Stimulated activated CD8-positive, alpha-beta memory T cell treated with anti-CD3 and anti-CD28 coated beads, Interleukin-12 subunit alpha, Interleukin-12 subunit beta, amount 100 ng/mL, for 1 hour (primary cell): ENCODE measurements around the gene IMMT.
A peak's percentile ranks its signal among the peaks of the same experiment; 100 is the strongest.
"Not testable (repeated sequence)": the region's sequence is repeated elsewhere in the genome, so short reads cannot be mapped to it uniquely, and the experiment has no call there.

Experiments
- DNase-seq: peaks from one replicate; pipeline ENCODE4 v3.0.0-alpha.2; 2020; ENCODE audit warnings: low read depth

IMMT gene

DNA sequence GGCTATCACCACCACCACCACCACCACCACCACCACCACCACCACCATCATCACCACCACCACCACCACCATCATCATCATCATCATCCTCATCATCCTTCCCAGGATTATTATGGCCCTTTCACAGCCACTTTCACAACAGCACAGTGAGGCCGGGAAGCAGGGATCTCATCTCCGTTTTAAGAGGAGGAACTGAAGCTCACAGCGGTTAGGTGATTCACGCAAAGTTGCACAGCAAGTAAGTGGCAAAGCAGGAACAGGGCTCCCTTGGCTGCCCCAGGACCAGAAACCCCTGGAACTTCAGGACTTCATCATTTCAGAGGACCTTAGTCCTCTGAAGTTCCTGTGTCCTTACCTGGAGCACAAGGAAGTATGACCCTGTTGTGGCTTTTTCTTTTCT lies 30.8 kb upstream of the IMMT start:
- no peak for DNase-seq

DNA sequence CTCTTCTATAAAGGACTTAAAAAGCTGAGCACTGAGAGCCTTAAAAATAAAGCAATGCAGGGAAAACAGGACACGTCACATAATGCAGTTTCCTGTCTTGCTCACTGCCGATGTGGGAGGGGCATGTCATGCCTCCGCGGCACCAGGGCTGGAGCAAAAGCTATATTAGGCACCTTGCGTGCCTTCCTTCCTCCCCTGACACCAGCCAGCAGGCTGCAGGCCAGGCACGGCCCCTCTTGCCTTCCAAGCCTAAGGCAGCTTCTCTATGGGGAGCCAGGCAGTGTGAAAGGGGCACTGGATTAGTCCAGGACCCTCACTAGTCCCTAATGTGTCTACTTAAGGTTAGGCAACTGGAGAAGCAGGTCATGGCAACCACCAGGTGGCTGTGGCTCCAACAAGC lies 30.3 kb upstream of the IMMT start:
- no peak for DNase-seq

DNA sequence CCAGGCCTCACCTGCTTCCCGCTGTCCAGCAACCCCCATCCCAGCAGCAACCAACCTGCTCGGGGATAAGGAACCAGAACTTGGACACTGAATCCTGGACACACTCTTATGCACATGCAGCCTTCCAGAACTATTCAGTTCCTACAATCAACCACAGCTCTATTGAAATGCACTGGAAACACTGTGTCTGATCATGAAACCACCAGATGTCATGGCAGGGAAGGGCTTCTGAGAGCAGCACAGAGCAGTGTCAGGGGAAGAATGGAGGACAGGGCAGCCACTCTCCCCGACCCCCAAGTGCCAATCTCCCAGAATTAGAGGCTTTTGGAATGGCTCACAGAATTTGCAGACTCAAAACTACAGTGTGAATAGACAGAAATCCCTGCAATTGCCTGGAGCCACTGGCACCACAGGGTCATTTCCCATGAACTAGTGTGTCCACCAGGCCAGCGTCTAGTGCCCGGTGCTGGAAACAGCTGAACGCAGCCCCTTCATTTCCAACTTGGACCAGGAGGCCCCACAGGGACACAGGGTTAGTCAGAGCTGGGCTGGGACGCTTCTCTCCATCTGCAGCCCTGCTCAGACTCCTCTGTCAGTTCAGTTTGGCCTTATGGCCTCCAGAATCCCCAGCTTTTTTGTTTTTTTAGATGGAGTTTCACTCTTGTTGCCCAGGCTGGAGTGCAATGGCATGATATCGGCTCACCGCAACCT lies 29.5 kb upstream of the IMMT start:
- DNase-seq: no peak

DNA sequence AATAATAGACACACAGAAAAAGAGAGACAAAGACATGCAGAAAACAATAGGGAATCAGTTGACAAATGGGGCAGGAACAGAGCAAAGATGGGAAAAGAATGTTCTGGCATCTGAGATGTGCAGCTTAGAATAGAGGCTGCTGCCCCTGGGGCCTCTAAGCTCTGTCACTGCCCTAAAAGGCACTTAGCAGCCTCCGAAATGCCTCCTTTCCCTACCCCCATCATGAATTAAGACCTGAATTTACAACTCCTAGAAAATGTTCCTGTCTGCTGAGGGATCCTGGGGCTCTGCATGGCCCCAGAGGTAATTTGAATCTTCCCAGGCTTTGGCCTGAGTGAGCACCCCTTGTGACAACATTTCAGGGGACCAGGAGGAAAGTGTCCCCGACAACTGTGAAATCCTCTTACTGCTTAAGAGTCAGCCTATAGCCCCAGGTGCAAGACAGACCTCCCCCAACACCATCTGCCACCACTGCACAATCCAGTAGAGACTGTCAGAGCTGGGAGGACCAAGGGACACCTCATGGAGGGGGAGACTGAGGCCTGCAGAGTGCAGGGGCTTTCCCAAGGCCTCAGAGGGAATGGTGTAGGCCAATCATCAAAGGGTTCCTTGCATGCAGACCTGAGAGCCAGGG lies 28.8 kb upstream of the IMMT start:
- DNase-seq: no peak

DNA sequence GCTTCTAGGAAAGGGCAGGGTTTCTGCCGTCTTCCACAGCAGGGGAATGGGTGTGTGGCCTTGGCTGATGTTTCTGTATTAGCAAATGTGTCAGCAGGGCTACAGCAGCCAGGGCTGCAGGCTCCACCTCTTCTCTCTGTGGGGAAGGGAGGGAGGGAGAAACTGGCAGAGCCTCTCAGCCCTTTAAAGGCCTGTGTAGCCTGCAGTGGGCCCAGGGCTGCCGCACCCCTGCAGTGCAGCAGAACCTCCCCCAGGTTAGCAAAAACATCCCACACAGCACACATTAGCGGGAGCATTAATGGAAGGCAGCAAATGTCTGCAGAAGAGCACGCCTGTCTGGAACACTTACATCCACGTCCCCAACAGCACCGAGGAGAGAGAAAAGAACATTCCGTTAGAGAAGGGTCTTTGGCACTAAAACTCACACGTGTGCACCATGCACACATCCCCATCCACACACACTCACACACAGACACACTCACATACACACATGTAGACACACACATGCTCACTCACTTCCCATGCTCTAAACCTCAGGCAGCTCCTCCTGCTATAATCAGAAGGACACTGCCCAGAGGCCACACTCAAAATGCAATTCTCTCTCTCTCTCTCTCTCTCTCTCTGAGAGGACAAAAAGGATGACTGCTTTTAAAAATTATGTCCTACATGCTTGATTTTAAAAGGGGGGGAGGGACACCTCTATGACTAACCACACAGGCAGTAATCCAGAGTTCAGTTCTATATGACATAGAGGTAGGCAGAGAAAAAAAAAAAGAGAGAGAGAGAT lies 28.1 kb upstream of the IMMT start:
- DNase-seq: no peak

DNA sequence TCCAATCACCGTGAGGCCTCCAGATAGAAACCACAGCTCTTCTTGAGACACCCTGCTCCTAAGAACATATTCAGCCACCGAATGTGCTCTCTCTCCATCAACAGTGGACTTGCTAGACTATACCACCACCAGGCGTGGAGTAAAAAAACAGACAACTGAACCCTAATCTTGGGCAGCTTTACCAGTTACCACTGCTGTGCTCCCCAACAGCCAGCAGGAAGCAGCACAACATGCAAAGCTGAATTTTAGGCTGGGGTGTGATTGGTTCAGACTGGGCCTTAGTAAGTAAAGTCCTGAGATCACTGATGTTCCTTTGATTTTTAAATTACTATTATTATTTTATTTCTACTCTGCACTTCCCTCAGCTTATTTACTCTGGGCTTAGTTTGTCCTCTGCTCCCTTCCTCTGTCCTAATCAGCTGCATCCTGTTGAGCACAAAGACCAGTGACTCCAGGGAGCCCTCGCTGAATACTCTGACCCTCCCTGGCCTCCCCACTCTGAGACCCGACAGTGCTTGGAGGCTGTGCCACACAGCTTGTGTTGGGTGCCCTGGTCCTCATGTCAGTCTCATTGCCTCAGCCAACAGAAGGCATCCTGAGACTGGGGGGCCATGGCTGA lies 25.9 kb upstream of the IMMT start:
- peak; percentile 19 for DNase-seq

DNA sequence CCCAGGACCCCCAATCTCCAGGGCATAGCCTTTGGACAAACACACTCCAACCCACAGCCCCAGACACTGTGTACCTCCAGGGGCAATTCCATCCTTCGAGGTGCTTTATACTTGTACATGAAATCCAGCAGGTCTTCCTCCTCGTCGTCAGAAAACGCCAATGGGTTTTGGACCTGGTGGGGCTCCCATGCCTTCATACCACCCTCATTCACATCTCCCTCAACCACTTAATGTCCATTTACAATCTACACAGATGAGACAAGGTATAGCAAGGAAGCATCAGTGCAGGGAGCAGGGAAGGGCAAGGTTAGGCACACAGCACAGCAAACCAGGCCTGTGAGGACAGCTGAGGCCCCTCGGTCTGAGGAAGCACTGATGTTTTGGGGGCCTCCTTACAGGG lies 24.6 kb upstream of the IMMT start:
- DNase-seq: no peak

DNA sequence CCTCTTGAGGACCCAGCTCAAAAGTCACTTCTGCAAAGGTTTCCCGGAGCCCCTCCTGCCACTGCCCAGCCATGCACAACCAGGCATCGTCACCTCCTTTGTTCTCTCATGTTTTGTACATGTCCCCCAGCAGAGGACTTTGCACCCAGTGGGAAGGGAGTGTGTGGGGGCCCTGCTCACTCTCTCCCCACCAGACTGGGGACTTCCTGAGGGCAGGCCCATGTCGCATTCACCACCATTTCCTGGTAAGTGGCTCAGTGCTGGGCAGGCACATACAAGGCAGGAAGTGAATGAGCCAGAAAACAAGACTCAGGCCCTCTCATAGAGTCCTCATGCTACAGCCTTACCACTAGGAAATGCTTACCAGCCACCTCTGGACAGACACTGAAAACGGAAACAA lies 22.9 kb upstream of the IMMT start:
- no peak for DNase-seq

DNA sequence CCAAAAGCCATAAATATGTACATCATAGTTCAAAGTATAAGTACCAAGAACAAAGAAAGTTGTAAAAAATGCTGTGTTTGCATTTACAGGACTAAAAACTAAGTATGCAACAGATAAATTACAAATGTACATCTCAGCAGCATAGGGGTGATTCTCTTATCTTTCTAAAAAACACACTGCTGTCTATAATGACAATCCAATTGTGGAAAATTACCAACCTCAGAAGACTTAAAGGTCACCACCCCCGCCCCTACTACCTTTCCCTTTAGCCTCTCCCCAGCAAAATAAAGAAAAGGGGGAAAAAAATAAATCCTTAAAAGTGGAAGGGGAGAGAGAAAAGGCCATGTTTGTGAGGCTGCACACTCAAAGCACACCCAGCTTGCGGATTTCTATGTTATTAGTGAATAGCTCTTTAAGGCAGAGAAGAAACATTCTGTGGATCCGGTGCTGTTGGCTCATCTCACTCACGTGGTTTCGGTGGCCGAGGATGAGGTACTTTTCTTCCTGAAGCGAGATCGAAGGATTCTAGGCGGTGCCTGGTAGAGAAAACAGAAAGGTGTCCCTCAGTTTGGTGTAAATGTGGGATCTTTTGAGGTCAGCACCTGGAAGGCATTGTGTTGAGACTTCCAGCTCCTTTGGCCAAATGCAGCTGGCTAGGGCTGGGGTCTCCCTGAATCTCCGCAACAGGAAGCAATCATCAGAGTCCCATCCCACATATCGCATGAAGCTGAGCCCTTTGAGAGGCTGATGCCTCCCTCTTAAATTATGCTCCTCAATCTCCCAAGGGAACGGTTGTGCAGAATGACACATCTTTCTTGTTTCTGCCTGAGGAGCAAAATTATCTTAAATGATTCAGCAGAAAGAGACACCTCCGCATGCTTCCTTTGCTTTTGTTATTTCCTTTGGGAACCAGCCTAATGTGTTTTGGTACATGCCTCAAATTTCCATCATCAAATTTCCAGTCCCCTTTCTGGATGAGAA lies 21.6 kb upstream of the IMMT start:
- no peak for DNase-seq

DNA sequence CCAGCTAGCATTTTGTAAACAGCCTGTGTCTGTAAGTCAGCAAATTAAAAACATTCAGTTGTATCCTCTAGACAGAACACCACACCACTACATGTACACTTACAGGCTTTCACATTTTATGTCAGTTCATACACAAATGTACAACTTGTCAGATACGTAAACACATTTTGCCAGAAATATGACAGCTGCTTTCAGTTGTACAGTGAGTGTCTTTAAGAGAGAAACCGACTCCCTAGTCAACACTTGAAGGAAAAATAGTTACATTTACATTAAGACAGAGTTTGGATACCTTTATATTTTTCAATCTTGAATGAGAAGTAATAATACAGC lies 19.2 kb upstream of the IMMT start:
- DNase-seq: no peak

DNA sequence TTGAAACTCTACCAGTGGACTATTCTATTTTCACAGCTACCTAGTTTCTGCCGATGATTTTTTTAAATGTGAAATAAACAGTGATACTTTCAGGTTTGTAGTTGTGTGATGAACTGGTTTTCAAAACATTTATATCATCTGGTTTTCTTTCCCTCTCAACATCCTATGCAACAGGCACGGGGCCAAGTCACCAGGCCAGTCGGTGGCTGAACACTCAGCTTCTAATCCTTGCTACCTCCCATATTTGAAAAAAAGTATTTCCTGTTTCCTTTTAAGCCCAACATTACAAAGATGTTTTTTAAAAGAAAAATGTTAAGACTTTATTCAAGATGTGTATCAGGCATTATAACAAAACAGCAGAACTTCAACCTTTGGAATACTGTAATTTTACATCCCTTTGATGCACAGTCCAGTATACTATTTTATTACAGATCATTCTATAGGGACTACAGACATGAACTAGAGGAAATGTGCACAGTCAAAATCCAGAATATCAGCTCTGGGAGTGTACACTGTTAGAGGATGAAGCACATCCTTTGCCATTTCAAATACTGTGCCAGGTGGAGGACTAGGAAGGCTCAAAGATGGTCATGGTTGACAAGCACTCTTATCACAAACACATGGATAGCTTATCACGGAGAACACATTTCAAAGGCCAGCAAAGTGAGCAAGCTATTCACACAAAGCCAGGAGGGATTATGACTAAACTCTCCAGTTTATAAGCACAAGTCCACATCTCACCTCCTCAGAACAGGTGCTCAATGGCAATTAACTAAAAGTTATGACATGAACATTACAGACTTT lies 18.6 kb upstream of the IMMT start:
- no peak for DNase-seq

DNA sequence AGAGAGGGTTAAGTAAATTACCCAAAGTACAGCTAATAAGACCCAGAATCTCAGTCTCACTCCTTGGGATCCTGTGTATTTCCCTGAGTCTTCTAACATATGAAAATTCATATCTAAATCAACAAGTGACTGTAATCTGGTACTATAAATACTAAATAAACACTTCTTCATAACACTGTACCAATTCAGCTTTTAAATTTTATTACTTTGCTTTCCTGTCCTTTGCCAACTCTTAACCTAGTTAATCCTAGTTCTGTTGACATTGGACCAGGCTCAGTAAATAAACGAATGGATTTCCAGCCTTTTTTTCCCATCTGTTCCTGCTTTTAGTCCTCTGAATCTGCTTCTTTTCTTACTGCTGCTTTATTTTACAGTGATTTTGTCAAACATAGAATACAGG lies 17.8 kb upstream of the IMMT start:
- DNase-seq: no peak

DNA sequence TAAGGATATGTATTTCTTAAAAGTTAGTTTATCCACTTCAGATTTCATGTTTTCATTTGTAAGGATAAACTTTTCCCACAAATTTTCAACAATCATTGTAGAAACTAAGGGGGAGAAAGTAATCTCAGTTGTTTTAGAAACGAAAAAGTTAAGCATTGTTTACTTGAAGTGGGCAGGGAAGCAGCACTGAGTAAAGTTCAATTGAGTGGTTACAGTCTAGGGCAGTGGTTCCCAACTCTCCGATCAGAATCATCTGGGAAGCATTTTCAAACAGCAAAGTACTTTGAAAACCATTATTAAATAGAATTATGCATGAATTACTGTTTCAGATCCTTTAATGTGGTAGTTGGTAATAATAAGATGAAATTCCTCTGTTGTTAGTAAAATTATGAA lies 16.5 kb upstream of the IMMT start:
- no peak for DNase-seq

DNA sequence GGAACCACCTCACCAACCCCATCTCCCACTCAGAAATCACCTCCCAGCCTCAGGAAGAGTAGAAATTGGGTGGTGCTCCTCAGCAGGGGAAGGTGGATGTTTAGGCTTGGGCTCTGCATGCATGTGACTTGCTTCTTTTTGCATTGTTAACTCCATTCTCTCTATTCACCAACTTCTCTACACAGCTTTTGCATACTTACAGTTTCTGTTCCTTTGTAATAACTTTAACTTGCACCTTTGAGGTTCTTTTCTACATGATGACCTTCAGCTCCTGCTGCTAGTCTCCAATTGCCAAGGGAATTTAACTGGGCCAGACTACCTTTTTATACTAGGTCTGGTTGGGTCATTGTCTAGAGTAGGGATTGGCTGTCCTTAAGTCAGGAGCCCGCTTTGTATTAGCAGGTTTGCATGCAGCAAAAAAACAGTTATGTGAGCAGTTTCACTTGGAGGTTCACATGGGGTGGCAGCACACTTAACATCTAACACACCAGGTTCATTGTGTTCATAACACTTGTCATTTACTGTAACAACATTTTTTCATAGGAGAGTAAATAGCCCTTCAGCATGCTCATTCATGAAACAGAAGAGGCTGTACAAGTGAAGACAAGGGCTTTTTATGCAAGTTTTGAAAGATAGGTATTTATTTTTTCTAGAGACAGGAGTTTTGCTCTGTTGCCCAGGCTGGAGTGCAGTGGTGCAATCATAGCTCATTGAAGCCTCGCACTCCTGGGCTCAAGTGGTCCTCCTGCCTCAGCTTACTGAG lies 16.0 kb upstream of the IMMT start:
- DNase-seq: no peak

DNA sequence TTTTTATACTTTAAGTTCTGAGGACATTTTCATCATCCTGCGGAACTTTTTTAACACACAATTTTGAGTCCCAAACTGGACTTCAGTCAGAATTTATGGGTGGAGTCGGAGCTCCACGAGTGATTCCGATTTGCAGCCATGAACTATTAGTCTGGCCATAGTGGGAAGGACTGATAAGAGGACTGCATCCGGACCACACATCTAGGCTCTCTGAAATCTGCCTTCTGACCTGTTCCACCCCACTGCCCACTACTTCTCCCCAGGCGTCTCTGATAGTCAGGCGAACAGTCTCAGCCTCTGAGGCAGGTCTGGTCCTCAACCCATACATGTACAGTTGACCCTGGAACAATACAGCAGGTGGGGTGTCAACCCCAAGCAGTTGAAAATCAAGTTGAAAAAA lies 9.2 kb upstream of the IMMT start:
- DNase-seq: no peak

DNA sequence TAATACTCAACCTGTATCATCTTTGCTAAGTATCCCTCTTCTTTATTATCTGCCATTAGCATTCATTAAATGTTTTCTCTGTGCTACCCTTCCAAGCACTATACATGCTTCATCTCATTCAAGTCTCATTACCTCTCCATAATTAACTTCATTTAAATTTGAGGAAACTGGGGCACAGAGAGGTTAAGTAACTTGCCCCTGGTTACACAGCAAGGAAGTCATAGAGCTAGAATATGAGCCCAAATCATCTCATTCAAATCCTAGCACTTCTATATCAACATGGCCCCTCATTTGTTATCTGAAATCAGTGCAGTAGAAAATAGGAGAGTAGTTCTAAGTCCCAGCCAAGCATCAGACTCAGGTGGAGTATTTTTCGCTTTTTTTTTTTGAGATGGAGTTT lies 8.4 kb upstream of the IMMT start:
- no peak for DNase-seq

DNA sequence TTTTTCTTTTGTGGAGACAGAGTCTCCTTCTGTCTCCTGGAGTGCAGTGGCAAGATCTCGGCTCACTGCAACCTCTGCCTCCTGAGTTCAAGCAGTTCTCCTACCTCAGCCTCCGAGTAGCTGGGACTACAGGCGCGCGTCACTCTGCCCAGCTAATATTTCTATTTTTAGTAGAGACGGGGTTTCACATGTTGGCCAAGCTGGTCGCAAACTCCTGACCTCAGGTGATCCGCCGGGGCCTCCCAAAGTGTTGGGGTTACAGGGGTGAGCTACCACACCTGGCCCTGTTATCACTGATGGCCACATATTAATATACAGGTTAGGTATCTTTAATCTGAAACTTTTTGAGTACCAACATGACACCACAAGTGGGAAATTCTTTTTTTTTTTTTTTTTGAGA lies 7.4 kb upstream of the IMMT start:
- DNase-seq: no peak

DNA sequence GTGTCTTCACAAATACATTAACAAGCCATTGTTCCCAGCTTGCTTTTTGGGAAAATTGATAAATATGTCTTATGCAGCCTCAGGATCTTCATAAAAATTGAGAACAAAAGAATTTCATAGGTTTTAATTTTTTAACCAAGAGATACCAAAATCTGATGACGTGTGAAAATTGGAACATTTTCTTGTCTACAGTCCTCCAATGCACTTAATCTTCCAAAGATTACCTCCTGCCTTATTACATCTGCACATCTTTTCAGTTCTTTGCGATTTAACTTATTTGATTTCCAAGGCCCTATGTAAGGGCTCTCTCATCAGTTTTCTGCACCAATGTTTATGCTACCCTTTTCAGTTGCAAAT lies 7.1 kb upstream of the IMMT start:
- no peak for DNase-seq

DNA sequence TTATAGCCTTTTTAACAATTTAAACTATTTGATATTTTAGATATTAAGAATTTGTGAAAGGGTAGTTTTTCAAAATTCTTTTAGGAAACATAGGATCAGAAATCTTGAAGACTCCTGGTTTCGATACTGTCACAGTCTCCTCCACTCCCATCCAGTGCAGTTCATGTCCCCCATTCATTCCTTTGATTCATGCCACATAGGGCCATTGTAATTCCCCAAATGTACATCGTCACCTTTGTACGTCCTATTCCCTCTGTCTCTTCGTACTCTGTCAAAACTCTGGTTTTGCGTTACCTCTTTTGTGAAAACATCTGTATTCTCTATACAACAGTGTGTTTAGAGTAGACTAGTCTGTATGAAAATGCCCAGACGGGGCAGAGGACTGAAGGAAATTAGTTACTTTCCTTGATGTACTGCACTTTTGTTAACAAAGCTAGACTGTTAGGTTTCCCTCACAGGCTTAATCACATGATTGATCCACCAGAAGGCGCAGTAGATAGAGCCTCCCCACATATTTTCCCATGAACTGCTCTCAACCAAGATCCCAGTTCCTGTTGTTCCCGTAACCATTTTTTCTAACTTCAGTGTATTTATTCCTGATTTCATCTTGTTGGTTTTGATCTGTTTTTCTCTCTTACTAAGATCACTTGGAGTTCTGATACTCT lies 6.5 kb upstream of the IMMT start:
- no peak for DNase-seq

DNA sequence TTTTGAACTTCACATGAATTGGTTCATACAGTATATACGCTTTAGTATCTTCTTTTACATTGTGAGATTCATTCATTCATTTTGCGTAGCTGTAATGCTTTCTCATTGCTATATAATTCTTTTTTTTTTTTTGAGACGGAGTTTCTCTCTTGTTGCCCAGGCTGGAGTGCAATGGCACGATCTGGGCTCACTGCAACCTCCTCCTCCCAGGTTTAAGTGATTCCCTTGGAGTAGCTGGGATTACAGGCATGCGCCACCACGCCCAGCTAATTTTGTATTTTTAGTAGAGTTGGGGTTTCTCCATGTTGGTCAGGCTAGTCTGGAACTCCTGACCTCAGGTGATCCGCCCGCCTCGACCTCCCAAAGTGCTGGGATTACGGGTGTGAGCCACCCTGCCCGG lies 5.3 kb upstream of the IMMT start:
- DNase-seq: not testable (repeated sequence)
